ENCODE results near the gene EXOC6B. TPM values are rescaled to one million over a fixed set of nuclear protein-coding genes. Genes with fewer than 3 reads are reported as not detected.
"Not testable (repeated sequence)": the region's sequence is repeated elsewhere in the genome, so short reads cannot be mapped to it uniquely, and the experiment has no call there.

The EXOC6B gene
- total RNA-seq, 1 donor from 2014 or later, result 173 TPM

DNA sequence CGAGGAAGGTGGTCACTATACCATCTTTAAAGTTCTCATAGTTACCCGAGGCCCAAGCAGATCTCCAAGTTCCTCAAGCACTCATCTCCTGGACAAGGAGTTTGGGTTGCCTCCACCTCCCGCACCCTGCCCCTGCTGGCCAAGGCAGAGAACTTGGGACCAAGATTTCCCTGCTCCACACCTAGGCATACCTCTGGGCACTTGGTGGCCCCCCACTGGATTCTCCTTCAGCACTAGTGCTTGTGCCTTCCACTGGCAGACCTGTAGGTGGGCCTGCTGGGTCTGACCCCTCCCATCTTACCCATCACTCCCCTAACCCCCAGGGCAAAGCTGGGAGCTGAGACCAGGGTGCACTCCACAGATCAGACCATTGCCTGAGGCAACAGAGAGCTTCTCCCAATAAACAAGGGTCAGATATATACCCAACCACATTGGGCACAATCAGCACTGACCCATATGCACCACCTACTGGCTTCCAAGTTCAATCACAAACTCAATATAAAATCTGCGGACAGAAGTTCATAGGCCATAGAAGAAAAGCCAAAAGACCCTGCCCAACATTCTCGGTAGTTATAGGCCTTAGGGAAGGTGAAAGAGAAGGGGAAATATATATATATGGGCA is 244.2 kb downstream of the EXOC6B start:
- DNase-seq (ENCODE audit: low spot score), result no peak
- intact Hi-C loops (cut with DNase I), result loop anchor here (10.0 kb wide), 2 partner anchors 777 to 1037 kb away; no protein-coding TSS in a partner anchor

DNA sequence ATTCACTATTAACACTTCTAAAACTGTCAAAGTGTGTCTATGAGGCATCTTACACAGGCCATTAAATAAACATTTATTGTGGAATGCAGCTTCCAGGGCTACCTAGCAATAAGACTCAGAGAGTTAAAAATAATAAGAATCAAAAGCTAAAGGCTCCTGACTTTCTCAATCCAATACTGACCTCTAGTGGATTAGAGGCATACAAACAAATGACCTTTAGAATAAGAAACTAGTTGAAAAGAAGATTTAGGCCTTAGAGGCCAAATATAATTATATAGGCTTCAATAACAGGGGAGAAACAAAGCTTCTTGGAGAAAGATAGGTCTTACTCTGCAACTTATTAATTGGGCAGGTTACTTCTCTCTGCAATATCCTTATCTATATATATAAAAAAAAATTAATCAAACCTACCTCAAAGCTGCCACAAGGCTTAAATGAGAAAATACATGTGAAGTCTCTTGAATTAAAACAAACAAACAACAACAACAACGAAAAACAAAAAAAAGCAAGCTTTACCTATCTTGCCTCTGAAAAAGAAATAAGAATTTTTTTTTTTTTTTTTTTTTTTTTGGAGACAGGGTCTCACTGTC is 246.1 kb downstream of the EXOC6B start:
- intact Hi-C loops (cut with DNase I), result loop anchor here (5.0 to 10.0 kb wide), 4 partner anchors 425 to 1035 kb away; no protein-coding TSS in a partner anchor
- DNase-seq (ENCODE audit: low spot score), result no peak

DNA sequence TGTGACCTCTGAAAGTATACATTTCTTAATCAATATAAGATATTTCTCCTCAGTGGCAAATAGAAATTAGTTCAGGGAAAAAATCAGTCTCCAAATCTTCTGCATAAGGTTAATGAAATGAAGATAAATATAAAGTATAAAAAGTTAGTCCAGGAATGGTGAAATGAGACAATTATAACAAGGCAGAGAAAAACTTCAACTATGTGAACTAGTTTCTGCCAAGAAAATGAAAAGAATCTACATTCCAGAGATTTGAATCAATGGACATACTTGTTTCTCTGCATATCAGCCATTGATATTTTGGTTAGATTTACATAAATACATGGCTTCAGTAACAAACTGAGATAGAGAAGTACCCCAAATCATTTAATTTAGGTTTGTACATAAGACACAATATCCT is 249.0 kb downstream of the EXOC6B start:
- DNase-seq (ENCODE audit: low spot score), result no peak
- intact Hi-C loops (cut with DNase I), result loop anchor here (5.0 to 10.0 kb wide), 2 partner anchors 422 to 655 kb away; no protein-coding TSS in a partner anchor

DNA sequence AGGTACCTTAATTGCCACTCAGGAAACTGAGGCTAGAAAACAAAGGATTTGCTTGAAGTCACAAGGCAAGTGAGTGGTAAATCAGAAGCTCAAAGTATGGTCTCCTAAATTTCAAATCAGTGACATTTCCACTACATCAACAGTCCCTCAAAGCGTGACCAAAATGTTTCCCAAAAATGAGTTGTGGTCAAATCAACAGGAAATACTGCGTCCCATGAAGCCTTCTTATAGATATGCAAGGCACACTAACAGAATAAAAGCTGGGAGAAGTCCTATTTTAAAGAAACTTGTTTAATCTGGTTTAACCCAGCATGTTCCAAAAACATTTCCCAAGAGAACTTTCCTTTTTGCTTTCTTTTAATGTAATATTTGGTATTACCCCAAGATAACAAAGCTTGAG is 249.4 kb downstream of the EXOC6B start:
- no peak for DNase-seq (ENCODE audit: low spot score)
- intact Hi-C loops (cut with DNase I), result loop anchor here (5.0 to 10.0 kb wide), 2 partner anchors 422 to 654 kb away; no protein-coding TSS in a partner anchor

DNA sequence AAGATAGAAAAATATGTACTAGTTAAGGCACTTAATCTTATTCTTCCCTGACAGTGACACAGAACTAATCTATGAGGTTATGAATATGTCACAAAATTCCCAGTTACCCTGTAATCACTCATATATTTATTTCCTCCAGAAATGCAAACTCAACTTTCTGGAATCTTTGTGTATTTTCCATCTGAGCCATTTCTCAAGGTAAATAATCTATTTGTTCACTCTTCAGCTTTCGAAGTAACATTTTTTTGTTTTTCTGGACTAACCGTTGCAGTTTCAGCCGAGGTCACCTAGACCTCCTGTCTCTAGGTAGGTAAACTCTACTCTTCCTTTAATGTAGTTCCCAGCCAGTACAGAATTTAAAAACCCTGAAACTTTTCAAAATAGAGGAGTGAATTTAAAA is 250.9 kb downstream of the EXOC6B start:
- intact Hi-C loops (cut with DNase I), result loop anchor here (5.0 to 10.0 kb wide), 2 partner anchors 420 to 653 kb away; no protein-coding TSS in a partner anchor

DNA sequence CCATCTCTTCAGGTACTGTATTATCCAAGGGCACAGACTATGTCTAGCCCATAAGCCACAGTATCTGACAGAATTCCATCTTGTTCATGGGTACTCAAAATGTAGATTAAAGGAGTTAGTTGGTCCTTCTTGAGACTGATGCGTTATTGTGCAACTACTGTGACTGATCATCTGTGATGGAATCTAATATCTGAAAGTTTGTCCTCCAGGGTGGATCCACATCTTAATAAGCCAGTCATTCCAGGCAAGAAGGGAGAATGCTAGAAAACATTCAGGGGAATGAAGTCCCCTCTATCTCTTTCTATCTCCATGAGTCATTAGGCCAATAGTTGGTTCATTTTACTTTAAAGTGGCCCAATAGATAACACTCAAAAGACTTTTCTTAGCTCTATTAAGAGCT is 252.6 kb downstream of the EXOC6B start:
- DNase-seq (ENCODE audit: low spot score), result no peak
- intact Hi-C loops (cut with DNase I), result loop anchor here (10.0 kb wide), 1 partner anchor 418 kb away; no protein-coding TSS in a partner anchor

More for the DNA sequence above, 250.9 kb downstream of the EXOC6B start:
- DNase-seq (ENCODE audit: low spot score), result no peak

DNA sequence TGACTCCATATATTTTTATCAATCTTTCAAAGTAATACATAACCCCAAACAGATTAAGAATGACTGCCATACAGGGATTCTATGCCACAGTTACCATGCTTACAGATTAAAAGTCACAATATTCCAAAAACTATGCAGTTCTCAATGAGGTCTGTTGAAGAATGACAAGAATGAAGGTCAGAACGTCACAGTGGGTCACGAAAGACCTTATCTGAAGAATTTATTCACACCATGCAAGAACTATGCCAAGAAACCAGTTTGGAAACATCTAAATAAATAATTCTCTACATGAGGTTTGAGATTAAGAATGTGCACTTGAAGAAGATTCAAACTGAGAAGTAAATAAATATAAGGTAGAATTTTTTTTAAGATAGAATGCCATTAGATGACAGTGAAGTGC is 253.3 kb downstream of the EXOC6B start:
- DNase-seq (ENCODE audit: low spot score), result no peak
- intact Hi-C loops (cut with DNase I), result loop anchor here (10.0 kb wide), 1 partner anchor 418 kb away; no protein-coding TSS in a partner anchor

DNA sequence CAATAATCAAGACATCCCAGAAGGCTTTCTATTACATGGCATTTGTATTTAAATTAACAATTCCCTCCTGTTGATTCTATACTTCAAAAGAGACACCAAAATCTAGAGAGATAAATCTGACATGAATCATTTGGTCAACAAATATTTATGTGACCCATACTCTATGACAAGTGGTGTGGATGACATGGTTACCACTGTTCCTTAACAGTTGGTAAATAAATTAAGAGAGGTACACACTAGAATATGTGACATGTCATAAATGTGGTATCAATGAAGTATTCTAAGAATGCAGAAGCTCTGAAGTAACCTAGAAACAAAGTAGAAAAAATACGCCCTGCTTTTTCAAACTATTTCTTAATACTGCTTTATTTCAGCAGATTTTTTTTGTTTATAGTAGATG is 255.4 kb downstream of the EXOC6B start:
- intact Hi-C loops (cut with DNase I), result loop anchor here (10.0 kb wide), 1 partner anchor 416 kb away; no protein-coding TSS in a partner anchor
- no peak for DNase-seq (ENCODE audit: low spot score)

DNA sequence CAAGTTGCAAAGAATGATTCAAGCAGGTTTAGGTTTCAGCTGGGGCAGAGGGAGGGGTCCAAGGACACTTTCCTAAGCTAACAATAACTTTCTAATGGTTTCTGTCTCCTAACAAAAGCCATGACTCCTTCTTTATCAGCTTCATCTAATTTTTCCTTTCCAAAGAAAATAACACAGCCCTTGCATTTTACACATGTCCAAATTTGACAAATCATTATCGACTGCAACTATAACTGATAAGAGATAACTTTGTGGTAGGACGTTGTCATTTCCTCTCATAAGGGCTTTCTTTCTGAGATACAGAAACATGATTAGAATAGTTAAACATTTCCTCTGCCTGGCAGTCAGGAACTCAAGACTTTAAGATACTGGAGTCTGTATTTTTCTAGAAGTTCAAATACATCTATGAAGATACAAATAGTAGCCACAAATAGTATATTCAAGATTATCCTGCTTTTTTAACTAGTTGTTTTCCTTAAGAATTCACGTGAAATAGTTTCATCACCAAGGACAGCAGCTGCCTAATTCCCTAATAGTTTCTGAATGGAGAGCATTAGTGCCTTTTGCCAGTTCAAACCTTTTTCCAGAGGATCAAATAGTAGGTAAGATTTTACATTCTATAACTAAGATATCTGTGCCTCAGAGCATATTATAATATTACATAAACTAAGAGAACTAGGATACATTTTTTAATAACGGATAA is 263.2 kb downstream of the EXOC6B start:
- intact Hi-C loops (cut with DNase I), result no loop called here
- no peak for DNase-seq (ENCODE audit: low spot score)

DNA sequence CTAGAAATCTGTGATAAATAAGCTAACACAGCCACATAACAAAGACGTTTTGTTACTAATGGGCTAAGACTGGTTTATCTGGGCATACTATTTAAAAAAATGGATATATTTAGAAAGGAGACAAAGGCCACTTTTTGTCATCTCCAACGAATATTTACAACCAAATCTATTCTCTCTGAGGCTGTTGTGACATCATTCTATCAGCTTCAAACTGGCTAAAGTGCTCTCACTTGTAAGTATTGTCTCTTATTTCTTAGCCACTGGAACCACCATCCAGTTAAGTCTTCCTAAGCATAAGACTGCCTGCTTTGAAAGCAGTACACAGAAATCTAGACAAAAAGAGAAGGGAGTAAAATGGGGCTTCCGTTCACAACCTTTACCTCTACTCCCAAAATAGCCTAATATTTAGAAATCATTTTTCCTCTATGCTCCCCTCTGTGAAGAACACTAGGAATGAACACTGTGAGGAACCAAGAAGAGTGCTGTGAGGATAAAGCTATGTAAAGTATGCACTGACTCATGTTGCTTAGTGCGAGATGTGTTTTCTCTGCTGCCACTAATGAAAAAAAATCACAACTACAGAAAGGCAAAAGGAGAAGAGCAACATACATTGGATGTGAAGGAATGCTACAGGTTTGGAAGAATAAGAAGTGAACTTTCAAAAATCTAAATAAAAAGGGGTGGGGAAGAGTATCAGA is 264.1 kb downstream of the EXOC6B start:
- intact Hi-C loops (cut with DNase I), result no loop called here
- DNase-seq (ENCODE audit: low spot score), result no peak

DNA sequence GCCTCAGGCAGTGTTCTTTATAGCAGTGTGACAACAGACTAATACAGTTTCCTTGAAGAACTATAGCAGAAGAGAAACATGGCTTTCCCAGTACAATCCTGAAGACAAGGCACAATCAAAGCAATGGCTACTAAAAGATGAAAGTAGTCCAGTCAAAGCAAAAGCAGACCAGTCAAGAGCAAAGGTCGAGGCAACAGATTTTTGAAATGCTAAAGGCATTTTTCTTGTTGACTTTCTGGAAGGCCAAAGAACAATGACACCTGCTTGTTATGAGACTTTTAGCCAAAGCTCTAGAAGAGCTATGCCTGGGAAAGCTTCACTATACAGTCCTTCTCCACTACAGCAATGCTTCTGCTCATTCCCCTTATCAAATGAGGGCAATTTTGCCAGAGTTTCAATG is 269.9 kb downstream of the EXOC6B start:
- intact Hi-C loops (cut with DNase I), result no loop called here
- no peak for DNase-seq (ENCODE audit: low spot score)

DNA sequence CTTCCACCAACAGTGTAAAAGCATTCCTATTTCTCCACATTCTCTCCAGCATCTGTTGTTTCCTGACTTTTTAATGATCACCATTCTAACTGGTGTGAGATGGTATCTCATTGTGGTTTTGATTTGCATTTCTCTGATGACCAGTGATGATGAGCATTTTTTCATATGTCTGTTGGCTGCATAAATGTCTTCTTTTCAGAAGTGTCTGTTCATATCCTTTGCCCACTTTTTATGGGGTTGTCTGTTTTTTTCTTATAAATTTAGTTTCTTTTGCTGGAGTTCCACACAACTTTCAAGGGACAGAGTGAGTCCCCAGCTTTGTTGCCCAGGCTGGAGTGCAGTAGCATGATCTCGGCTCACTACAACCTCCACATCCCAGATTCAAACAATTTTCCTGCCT is 270.5 kb downstream of the EXOC6B start:
- DNase-seq (ENCODE audit: low spot score); intact Hi-C loops (cut with DNase I): not testable (repeated sequence)

DNA sequence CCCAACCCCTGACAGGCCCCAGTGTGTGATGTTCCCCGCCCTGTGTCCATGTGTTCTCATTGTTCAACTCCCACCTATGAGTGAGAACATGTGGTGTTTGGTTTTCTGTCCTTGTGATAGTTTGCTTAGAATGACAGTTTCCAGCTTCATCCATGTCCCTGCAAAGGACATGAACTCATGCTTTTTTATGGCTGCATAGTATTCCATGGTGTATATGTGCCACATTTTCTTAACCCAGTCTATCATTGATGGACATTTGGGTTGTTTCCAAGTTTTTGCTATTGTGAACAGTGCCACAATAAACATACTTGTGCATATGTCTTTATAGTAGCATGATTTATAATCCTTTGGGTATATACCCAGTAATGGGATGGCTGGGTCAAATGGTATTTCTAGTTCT is 270.9 kb downstream of the EXOC6B start:
- DNase-seq (ENCODE audit: low spot score); intact Hi-C loops (cut with DNase I): not testable (repeated sequence)

DNA sequence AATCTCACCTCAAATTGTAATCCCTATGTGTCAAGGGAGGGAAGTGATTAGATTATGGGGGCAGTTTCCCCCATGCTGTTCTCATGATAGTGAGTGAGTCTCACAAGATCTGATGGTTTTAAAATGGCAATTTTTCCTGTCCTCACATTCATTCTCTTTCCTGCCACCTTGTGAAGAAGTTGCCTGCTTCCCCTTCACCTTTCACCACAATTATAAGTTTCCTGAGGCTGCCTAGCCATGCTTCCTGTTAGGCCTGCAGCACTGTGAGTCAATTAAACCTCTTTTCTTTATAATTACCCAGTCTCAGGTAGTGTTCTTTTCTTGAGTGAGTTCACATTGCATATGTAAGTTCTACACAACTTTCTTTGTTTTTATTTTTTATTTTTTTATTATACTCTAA is 271.5 kb downstream of the EXOC6B start:
- intact Hi-C loops (cut with DNase I), result no loop called here
- no peak for DNase-seq (ENCODE audit: low spot score)

DNA sequence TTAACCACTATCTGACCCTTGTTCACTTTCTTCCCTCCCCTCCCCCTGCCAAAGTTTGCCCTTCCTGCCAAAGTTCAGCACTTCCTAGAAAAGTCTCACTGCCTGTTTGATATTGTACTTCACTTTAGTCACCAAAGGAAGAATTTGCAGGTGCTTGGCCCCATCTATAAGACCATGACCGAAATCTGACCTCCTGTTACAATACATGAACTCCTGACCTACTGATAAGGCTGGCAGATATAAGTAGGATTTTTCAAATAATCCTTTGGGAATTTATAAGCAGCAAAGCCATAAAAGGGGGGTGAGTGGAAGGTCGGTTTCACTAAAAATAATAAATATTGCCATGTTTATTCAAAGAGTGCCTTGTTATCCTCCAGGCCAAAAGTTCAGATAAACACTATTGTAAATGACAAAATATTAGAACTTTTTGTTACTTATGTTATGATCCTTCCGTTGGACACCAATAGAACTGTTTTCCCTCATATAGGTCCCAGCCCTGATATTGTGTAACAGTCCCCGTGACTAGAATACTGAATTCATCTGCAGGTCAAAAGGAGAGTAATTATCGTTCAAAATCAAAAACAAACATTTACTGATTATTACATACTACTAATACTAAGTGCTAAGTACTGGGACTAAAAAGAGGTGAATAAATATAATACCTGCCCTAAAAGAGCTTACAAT is 277.6 kb downstream of the EXOC6B start:
- intact Hi-C loops (cut with DNase I), result no loop called here
- DNase-seq (ENCODE audit: low spot score), result no peak

DNA sequence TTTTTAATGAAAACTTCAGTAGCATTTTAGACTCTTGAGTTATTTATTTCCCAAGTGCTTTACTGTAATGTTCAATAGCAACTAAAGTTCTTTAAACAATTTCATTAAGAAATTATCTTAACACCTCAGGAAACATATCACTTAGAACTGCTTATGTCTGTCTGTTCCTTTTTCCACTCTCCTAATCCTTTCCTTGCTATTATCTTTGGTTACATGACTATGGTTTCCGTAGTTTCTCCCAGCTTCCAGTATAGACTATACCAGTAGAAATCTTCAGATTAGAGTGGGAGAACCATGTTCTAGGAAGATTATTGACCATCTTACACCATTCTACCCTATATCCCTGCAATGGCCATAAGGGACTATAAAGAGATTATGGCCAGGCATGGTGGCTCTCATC is 280.0 kb downstream of the EXOC6B start:
- no peak for DNase-seq (ENCODE audit: low spot score)
- intact Hi-C loops (cut with DNase I), result no loop called here

DNA sequence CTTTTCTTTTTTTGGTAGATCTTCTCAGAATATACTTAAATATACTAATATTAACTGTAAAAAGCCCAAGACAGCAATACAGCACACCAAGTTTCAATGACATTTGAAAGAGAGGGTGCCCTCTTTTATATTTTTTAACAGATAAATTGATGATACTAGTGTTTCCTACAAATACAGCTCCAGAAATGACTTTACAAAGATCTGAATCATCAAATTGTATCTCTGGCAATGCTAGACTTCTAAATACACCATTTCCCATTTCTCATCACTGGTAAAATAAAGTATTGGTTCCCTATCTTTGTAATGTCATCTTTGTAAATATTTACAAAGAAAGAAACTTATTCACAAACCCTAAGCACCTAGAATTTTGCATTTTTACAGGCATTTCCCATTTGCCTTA is 281.3 kb downstream of the EXOC6B start:
- intact Hi-C loops (cut with DNase I), result no loop called here
- DNase-seq (ENCODE audit: low spot score), result no peak

DNA sequence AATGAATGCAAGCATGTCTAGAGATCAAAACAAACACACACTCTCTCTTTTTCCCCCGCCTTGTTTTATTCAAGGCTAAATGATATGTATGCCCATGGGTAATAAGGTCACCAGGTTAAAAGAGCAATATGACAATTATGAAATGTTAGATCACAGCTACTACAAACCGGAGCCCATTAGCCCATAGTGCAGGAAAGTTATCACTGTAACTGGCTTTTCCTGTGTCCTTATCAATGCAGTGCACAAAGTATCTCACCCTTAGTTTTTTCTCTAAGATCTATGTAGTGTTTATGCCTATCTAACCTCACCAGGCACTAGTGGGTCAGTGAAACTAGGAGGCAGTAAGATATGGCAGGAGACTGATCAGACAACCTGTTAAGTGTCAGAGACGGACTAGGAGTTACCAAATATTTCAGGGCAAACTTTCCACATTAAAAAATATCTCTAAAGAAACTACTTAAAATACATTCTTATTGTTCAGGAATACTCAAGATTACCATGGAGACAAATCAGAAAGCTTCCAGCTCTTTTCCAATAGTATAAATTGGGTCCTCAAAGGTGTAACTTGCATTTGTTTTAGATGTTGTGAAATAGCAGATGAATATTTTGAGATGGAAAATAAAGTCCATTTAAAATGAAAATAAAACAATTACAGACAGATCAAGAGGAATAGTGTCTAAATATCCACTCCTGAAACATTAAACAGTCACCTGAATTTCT is 282.2 kb downstream of the EXOC6B start:
- no peak for DNase-seq (ENCODE audit: low spot score)
- intact Hi-C loops (cut with DNase I), result no loop called here

DNA sequence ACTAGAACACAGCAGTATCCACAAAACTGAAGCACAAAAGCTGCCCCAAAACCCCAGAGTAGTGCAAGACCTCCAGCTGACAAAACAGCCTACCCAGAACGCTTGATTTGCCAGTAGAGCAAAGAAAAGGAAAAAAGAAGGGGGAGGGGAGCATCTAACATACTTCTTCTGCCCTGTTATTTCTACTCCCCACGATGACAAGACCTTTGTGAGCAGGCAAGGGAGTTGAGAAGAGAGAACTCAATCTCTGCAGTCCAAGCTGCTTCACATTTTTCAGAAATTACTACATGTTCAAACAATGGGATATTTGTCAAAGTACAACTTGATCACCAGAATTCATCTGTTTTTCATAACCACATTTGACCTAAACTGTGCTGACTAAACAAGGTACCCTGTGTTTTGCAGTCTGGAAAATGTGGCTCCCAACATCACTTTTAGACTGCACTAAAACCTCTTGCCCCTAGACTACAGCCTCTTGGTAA is 286.7 kb downstream of the EXOC6B start:
- no peak for DNase-seq (ENCODE audit: low spot score)
- intact Hi-C loops (cut with DNase I), result no loop called here
